ENCODE data around the gene MFAP4.

MFAP4 gene

DNA sequence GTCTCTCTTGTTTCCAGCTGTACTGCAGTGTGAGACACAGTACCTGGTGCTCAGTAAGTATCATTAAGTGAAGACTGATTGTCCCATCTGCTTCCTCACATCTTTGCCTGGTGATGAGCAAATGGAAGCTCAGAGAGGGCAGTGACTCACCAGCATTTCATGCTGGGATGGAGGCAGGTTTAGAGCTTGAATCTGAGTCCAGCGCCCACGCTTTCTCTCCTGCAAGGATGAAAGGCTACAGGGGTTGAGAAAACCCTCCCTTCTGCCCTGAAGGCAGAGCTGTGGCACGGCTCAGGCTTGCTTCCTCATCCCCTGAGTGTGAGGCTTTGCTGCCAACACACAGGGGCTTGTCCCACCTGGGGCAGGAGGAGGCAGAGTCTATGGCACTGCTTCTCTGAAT, 22.5 kb upstream of the MFAP4 start:
- no peak for DNase-seq

DNA sequence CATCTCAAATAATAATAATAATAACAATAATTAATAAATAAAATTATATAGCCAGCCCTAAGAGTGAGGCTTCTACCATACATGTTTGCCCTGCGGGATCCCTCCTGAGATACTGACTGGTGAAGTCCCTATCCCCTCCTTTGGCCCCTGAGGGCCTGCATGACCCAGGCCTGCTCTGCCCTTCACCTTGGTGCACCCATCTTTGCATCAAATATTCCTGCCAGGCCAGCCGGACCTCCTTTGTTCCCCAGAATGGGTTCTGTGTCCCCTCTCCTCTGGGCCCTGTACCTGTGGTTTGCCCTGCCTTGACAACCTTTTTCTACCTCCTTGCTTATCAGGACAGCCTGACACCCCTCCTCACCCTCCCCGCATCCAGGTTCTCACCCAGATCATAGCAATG, 22.1 kb upstream of the MFAP4 start:
- DNase-seq, result no peak

DNA sequence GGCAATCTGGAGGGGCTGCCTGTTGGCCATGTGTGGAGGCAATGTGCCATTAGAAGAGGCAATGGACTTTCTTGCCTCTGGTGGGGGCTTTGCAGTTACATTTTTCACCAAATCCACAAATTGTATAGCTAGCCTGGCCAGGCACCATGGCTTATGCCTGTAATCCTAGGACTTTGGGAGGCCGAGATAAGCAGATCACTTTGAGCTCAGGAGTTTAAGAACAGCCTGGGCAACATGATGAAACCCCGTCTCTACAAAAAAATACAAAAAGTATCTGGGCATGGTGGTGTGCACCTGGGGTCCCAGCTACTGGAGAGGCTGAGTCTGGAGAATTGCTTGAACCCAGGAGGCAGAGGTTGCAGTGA, 21.3 kb upstream of the MFAP4 start:
- no peak for DNase-seq

DNA sequence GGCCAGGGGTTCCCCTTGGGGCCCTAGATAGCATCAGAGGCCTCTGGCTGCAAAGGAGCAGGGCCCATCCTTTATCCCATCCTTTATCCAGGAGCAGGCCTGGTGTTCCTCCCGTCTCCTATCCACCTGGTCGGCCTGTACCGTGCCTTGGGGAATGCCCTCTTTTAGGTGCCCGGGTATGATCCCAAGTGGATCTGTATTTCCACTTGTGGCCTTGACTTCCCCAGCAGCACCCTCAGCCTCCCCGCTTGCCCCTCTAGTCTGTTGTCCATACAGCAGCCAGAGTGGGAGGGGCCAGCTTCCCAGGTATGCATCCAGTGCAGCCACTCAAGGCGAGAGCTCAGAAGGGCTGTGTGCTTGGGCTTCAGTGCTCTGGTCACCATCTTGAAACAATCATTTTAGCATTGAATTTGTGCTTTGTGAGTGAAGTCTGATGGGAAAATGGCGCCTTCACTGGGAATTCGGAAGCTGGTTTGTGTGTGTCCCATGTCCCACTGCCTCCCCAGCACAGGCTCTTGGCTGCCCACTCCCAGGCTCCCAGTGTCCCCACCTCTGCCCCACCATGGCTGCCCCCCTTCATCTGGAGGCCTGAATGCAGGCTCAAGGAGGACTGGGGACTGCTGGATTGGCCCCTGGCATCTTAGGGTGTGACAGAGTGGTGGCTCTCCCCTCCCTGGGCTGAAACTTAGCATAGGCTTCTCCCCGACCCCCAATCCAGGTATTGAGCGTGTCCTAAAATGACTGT, 20.8 kb upstream of the MFAP4 start:
- no peak for DNase-seq

DNA sequence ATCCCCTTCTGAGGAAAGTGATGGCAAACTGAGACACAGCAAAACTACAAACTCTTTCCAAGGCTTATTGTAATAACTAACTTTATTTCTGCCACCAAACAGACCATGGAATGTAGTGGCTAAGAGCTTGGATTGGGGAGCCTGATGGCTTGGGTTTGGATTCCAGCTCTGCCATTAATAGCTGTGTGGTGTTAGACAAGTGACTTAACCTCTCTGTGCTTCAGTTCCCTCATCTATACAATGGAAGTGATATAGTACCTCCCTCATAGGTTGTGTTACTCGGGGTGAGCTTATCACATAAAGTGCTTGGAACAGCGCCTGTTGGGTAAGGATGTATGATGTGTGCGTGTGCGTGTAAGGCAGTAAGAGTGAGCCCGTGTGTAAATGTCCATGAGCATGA, 18.1 kb upstream of the MFAP4 start:
- no peak for DNase-seq

DNA sequence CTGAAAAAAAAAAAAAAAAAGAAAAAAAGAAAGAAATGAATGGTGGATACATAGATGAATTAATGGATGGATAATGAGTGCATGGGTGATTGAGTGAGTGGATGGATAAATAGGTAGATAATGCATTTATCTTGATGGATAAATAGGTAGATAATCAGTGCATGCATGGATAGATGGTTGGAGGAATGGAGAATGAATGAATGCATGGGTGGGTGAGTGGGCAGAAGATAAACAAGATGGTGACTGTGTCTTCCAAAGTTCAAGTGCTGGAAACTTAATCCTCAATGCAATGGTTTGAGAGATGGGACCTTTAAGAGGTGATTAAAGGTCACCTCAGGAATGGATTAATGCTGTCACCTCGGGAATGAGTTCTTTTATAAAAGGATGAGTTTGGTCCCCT, 17.3 kb upstream of the MFAP4 start:
- DNase-seq, result no peak

DNA sequence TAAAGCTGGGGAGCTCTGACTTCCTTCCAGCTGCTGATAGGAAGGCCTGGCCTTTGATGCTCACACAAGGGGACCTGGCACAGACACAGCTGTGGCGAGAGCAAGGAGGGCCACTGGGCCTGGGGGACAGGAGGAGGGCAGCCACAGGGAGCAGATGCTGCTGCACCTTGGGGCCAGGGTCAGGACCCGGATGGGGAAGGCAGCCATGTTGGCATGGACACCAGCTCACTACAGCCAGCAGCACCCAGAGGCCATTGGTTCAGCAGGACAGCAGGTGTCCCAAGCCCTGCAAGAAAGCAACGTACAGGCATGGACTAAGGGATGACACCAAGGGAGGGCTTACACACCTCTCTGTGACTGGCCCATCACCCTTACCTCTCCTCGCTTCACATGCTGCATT, 16.0 kb upstream of the MFAP4 start:
- no peak for DNase-seq

DNA sequence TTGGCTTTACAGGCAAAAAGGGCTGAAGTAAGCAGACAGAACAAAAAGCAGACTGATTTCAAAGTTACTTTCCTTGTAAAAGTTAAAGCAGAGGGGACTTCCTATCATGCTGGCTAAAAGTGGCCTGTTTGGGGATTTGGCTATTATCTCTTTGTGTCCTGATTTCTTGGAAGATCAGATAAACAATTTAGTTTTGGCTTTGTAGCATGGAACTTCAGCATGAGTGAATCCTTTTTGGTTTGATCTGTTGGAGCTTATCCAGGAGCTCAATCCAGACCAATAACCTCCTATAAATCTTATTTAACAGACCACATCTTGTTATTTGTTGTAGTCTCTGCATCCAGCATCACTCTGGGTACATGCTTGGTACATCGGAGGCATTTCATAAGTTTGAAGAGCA, 15.2 kb upstream of the MFAP4 start:
- no peak for DNase-seq

DNA sequence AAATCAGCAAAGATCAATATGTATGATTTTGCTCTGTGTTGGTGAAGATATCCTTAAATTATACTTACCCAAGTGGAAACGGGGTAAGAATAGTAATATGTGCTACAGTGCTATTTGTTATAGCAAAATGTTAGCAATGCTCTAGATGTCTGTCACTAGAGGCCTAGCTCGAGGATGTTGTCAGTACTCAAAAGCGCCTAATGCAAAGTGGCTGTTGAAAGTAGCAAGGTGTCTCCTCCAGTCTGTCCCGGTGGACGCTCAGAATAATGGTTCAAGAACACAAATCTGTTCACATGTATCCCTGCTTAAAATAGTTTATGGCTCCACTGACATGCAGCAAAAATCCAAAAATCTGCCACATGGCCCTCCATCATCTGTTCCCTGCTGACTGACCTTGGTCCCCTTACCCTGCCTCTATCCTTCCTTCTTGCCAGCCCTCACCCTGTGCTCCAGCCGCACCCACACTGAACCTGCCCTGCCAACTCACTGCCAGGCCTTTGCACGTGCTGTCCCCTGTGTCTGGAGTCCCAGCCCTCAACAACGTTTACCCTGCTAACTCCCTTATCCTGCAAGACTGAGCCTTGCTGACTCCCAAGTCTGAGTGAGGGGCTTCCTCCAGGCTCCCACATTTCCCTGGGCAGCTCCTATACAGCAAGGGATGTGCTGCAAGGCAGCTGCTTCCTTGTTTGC, 14.5 kb upstream of the MFAP4 start:
- no peak for DNase-seq

DNA sequence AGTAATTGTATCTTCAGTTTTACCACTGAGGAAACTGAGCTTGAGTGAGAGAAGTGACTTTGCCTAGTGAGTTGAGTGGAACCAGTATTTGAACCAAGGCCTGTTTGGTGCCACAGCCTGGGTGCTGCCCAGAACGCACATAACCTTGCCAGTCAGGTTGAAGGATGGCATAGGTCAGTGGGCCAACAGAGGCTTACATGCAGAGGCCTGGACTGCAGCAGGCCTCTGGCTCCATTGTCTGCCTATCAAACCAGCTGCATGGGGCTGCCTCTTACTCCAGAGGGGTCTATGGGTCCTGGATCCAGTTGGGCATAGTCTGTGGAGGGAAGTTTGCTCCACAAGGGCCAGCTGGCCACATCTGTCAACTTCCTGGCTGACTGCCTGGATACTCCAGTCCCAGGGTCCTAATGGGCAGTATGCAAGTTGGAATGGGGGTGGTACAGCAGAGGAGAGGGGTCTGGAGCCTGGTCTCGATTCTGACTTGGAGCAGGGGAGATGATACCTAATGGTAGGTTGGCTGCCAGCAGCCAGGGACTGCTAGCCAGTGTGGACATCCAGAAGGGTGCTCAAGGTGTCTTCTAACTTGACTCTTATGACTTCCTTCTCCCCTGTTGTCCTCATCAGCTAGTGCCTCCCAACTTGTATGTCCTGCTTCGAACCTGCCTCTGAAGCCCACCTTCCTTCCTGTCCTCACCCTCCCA, 12.9 kb upstream of the MFAP4 start:
- no peak for DNase-seq

DNA sequence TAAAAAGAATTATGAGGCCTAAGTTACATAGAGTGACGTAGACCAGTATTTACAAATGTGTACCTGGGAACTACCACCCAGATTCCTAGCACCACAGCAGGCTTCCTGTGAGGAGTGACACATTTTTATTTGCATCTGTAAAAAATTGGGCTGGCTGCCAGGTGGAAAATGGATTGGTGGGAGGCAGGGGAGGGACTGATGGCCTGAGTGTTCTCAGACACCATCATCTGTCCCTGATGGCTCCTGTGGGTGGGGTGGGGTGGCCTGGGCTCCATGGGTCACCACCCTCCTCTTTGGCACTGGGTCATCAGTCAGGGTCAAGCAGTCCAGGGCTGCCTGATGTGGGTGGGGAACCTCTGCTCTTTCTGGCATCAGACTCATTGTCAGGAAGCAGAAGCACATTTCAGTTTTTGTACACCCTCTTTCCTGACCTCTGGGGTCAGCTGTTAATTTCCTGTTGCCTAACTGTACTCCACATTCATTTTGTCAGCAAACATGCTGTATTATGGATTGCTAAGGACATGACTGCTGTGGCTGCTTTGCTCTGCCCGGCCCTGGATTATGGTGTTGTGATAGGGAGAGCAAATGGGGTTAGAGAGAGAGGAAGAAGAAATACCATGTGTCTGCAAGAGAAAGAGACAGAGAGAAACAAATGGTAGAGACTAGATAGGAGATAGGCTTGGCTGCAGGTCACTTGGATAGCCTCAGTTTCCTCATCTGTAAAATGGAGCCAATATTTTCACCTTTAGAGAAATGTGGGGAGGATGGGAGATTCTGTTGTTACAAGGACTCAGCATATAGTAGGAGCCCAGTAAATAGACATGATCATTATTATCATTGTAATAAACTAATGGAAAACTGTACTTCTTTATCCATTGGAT, 11.6 kb upstream of the MFAP4 start:
- DNase-seq, result no peak

DNA sequence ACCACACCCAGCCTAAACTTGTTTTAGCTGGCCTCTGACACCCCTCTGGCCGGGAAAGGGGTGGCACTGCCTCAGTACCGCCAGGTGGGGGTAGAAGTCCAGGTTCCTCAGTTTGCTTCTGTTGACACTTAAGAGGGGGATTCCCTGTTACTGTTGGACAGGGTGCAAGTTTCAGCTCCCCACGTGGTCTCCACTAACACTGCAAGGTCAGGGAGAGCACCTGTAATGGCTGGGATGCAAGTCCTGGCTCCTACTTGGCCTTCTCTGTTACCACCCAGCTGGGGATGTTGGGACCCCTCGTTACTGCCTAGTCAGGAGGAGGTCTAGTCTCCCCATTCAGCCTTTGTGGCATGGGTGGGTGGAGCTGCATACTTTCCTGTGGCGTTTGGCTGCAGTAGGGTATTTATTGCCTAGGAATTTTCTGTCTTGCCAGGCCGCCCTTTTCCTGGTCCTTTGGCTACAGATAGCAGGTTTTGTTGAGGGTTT, 10.6 kb upstream of the MFAP4 start:
- DNase-seq, result no peak

DNA sequence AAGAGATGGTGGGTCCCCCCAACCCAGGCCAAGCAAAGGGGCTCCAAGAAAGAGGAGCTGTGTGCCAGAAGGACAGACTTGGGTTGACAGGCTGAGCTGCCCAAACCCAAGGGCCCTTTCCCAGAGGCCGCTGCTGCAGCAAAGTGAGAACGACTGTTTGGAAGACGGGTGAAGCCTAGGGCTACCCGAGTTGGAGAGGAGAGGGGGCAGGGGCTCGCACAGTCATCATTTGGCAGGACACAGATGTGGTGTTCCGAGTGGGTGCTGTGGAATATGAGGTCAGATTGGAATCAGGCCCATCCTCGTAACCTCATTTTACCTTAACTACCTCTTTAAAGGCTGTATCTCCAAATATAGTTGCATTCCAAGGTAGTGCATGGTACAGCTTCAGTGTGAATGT, 5.3 kb upstream of the MFAP4 start:
- no peak for DNase-seq

DNA sequence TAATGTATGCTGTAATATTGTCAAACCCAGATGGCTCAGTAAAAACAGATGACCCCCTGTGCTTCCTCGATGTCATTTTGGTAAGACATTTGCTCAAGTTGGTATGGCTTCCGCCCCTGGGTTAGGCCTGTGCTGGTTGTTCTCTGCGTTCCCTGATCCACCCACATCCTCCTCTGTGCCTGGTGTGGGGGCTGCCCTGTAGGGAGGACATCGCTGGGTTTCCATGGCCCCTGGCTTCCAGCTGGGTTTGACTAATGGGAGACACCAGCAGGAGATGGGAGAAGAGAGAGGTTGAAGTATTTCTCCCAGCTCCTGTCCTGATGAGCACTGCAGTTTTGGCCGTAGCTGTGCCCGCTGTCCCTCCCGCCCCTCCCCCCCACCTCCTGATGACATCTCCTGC, 4.4 kb upstream of the MFAP4 start:
- no peak for DNase-seq

DNA sequence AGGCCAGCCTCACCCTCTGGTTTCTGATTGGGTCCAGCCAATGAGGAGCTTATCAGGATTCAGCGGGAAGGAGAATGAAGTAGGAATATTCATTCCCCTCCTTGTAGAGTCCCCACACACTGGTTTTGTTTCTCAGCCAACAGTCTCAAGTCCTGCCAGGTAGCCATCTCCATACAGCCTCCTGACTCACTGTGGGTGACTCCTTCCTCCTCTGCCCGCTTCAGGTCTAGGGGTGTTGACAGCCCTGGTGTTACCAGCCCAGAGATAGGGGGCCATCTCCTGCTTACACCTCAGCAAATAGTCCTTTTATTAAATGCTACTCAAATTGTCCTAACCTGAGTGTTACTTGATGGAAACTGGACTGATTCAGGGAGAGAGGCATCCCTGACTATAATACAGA, 4.0 kb upstream of the MFAP4 start:
- DNase-seq, result no peak

DNA sequence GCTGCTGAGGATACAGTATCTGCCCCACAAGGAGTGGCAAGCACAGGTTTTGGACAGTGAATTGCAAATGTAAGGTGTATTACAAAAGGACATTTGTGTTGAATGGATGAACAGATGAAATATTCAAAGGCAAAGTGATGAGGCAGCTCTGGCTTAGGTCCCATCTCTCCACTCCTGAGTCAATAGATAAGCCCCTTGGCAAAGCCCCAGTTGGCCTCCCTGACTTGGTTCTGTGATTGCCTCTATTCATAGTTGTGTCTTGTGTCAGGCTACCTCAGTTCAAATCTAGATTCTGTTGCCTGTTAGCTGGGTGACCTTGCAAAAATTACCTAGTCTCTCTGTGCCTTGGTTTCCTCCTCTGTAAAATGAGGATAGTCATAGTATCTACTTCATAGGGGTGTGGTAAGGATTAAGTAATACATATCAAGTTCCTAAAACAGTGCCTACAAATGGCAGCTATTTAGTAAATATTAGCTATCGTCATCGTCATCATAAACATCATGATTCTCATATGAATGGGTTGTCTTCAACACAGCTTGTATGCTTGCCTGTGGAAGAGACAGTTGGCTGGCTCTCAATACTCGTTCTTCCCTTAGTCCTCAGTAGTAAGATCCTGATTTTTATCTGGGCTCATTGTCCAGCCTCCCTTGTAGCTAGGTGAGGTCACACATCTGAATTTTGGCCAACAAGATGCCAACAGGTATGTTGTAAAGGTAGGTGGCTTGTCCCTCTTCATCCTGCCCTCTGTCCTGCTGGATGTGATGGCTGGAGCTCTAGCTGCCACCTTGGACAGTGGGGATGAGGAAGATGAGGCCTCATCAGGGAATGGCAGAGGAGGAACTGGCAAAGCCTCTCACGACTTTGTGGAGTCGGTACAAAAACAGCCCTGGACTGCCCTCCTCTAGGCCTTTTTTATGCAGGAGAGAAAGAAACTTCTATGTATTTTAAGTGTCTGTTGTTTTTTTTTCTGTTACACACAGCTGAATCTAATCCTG, 2.1 kb upstream of the MFAP4 start:
- no peak for DNase-seq

DNA sequence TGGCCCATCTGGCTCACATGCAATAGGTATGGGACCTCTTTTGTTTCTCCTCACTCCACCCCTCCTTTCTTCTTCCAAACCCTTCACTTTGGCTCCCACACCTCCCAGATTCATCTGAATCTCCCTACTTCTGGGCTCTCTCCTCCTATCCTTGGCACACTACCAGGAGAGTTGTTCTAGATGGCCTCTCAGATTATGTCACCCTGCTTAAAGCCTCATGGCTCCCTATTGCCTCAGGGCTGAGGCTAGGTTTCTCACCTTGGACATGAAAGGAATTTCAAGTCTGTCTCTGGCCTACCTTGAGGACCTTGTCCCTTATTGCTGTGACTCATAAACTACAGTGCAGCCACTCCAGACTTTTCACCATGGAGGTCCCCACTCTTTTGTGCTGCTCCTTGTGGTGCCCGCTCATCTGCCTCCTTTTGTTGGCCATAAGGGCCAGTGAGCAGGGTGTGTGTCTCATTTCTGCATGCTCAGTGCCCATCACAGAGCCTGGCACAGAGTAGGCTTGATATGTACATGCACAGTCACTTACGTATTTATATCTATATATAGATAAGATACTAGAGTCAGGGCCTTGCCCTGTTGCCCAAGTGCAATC, 1.0 kb upstream of the MFAP4 start:
- DNase-seq, result no peak

DNA sequence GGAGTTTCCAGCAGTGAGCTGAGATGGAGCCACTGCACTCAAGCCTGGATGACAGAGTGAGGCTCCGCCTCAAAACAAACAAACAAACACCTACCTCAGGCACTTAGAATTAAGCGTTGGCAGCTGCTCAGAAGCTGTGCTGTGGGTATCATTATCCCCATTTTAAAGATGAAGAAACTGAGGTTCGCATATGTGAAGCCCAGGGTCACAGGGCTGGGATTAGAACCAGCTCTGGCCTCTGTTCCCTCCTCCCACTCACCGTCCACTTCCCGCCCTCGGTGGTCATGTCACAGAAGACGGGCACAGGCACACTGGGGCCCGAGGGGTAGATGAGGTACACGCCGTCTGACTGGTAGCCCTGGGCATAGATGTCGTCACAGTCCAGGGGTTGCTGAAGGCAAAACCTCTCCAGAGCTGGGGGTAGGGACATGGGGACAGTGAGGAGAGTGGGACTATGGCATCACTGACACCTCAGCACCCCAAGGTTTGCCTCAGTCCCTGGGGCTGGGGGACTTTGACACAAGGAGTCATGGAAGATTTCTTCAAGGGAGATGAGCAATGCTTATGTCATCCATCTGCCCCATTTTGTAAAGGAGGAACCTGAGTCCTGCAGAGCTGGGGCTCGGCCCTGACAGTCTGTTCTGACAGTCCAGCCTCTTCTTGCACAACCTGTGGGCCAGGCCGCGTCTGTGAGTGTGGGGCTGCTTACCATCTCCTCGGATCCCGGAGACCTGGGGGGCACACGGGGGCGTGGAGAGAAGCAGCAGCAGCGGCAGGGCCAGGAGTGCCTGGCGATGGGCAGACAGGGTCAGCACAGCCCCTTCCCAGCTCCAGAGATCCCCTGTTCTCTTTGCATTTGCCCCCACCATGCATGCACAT, 700 bp downstream of the MFAP4 start:
- DNase-seq, result no peak

DNA sequence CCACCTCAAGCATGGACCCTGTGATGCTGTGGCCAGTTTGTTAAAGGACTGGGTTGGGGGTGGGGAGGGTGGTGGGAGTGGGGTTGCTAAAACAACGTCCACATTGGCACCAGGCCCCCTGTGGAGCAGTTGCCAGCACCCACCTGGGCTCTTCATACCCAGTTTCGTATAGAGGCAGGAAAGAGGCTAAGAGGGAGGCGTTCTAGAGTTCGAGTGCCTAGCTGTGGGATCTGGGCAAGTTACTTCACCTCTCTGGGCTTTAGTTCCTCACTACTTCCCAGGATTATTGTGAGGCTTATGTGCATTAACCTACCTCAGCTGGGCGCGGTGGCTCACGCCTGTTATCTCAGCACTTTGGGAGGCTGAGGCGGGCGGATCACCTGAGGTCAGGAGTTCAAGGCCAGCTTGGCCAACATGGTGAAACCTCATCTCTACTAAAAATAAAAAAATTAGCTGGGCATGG, 1.4 kb downstream of the MFAP4 start:
- no peak for DNase-seq

DNA sequence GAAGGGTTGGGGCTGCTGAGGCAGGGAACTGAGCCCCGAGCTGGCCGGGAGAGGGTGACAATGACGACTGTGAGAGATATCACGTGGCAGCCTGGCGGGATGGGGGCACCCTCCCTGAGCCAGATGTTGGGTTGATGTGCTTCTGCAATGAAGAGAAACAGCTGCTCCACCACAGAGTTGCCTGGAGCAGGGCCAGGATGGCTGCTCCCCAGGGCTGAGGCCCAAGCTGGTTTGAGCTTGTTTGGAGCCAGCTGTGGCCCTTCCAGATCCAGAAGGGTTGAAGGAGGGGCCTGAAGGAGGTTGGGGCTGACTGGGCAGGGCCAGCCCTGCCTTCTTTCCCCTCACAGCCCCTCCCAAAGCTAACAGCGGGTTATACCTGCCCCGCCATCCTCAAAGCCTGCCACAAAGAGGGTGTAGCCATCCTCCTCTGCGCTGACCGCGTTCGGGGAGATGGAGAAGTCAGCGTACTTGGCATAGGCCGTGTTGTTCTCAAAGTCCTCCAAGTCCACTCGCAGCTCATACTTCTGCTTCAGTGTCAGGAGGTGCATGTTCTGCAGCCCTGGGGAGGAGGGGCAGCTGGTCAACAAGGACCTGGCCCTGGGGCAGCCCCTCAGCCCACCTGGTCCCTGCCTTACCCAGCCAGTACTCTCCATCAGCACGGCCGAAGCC, 2.1 kb downstream of the MFAP4 start:
- no peak for DNase-seq

Data from activated naive CD4-positive, alpha-beta T cell treated with Interleukin-2 at 50 U/mL for 16 hours (primary cell).